ENCODE results near the gene TLX2.

GRCh38 chr2:74510272-74510671 lies 4.0 kb upstream of the TLX2 start:
- no peak for TF ChIP-seq EP300 (IDR thresholded peaks at IDR 0.05)
- TF ChIP-seq CTCF (IDR thresholded peaks at IDR 0.05) = no peak
- no peak for TF ChIP-seq POLR2A (IDR thresholded peaks at IDR 0.05; ENCODE audit: low read length)
- TF ChIP-seq HOXA7 (CRISPR knock-in tag; IDR thresholded peaks at IDR 0.05) = no peak
- no peak for TF ChIP-seq REST (IDR thresholded peaks at IDR 0.05)
- no peak for TF ChIP-seq NPAS2 (CRISPR knock-in tag; IDR thresholded peaks at IDR 0.05; ENCODE audit: borderline replicate concordance)

All from A549 (cell line).